ENCODE measurements around the gene CALB2. TPM values are rescaled to one million over a fixed set of nuclear protein-coding genes. Genes with fewer than 3 reads are reported as not detected.

The CALB2 gene
- total RNA-seq, 1 experiment from 2014 or later = not detected

GRCh38 chr16:71315269-71315668 lies 43.3 kb upstream of the CALB2 start:
- Histone ChIP-seq H3K27me3 (replicated peaks; ENCODE audit: insufficient read depth, low read depth, low read length, poor library complexity) (peaks cover 41% of the 10 kb centered on the region), H3K27ac (ENCODE audit: low read depth, low read length, poor library complexity, severe bottlenecking) (no peak overlapping the region), H3K4me1 (ENCODE audit: insufficient read depth, low read length, poor library complexity, severe bottlenecking) (no peaks in the 10 kb centered on the region), H3K4me3 (ENCODE audit: low read depth, low read length, poor library complexity, severe bottlenecking) (no peak overlapping the region), H3K36me3 (ENCODE audit: insufficient read depth, low read length, poor library complexity, severe bottlenecking) (no peaks in the 10 kb centered on the region), H3K9me3 (ENCODE audit: low read depth, low read length, poor library complexity, severe bottlenecking) (no peaks in the 10 kb centered on the region)
- intact Hi-C loops (cut with micrococcal nuclease; ENCODE audit: unreplicated experiment) = no loop called here
- no peak for DNase-seq (ENCODE audit: low spot score)
- POLR2A ChIA-PET (ENCODE audit: low non-redundant PET) = no interaction called here
- no TSS peak for BruUV-seq (replicated peaks)
- CTCF ChIA-PET = no interaction called here
- TF ChIP-seq CTCF (conservative IDR thresholded peaks at IDR 0.05; ENCODE audit: low read depth, low read length) (no peak), EZH2 (IDR thresholded peaks at IDR 0.05; ENCODE audit: borderline replicate concordance, low read depth, low read length, poor library complexity, severe bottlenecking) (no peak)

DNA sequence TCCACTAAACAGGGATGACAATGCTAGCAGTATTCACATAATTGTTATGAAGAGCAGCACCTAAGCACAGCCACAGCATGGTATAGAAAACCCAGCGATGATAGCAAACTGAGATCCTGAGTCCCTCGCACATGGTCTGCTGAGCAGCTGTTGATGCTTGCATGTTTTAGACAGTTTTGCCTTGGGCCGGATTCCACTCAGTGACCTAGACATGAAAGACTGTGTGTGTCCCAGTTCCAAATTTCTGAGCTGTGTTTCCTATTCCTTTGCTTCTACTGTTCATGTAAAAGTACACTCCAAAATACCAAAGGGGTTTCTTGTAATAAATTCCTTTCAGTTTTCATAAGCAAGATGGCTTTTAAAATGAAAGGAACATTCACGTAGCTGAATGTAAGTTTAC lies 38.5 kb upstream of the CALB2 start:
- TF ChIP-seq CTCF (conservative IDR thresholded peaks at IDR 0.05; ENCODE audit: low read depth, low read length) (no peak), EZH2 (IDR thresholded peaks at IDR 0.05; ENCODE audit: borderline replicate concordance, low read depth, low read length, poor library complexity, severe bottlenecking) (no peak)
- intact Hi-C loops (cut with micrococcal nuclease; ENCODE audit: unreplicated experiment) = loop anchor here (10.0 kb wide), 1 partner anchor 65 kb away; no protein-coding TSS in a partner anchor
- ChIA-PET CTCF (no interaction called here), POLR2A (ENCODE audit: low non-redundant PET) (no interaction called here)
- Histone ChIP-seq H3K4me1 (ENCODE audit: insufficient read depth, low read length, poor library complexity, severe bottlenecking) (no peaks in the 10 kb centered on the region), H3K27me3 (replicated peaks; ENCODE audit: insufficient read depth, low read depth, low read length, poor library complexity) (peaks cover 25% of the 10 kb centered on the region), H3K4me3 (ENCODE audit: low read depth, low read length, poor library complexity, severe bottlenecking) (no peak overlapping the region), H3K9me3 (ENCODE audit: low read depth, low read length, poor library complexity, severe bottlenecking) (no peaks in the 10 kb centered on the region), H3K36me3 (ENCODE audit: insufficient read depth, low read length, poor library complexity, severe bottlenecking) (no peaks in the 10 kb centered on the region), H3K27ac (ENCODE audit: low read depth, low read length, poor library complexity, severe bottlenecking) (no peak overlapping the region)
- no TSS peak for BruUV-seq (replicated peaks)
- DNase-seq (ENCODE audit: low spot score) = no peak

- H3K9me3 ChIP-seq (ENCODE audit: low read depth, low read length, poor library complexity, severe bottlenecking) = no peaks in the 10 kb centered on the region
- BruUV-seq (replicated peaks) = no TSS peak
- TF ChIP-seq EZH2 (IDR thresholded peaks at IDR 0.05; ENCODE audit: borderline replicate concordance, low read depth, low read length, poor library complexity, severe bottlenecking) = no peak
- TF ChIP-seq CTCF (conservative IDR thresholded peaks at IDR 0.05; ENCODE audit: low read depth, low read length) = no peak
- intact Hi-C loops (cut with micrococcal nuclease; ENCODE audit: unreplicated experiment) = loop anchor here (10.0 kb wide), 1 partner anchor 57 kb away; no protein-coding TSS in a partner anchor
- no peaks in the 10 kb centered on the region for H3K36me3 ChIP-seq (ENCODE audit: insufficient read depth, low read length, poor library complexity, severe bottlenecking)
- no peak overlapping the region for H3K27ac ChIP-seq (ENCODE audit: low read depth, low read length, poor library complexity, severe bottlenecking)
- POLR2A ChIA-PET (ENCODE audit: low non-redundant PET) = no interaction called here
- CTCF ChIA-PET = no interaction called here
- H3K4me3 ChIP-seq (ENCODE audit: low read depth, low read length, poor library complexity, severe bottlenecking) = no peak overlapping the region
- DNase-seq (ENCODE audit: low spot score) = no peak
- H3K4me1 ChIP-seq (ENCODE audit: insufficient read depth, low read length, poor library complexity, severe bottlenecking) = no peaks in the 10 kb centered on the region
- peaks cover 3% of the 10 kb centered on the region for H3K27me3 ChIP-seq (replicated peaks; ENCODE audit: insufficient read depth, low read depth, low read length, poor library complexity)
Observed at GRCh38 chr16:71327720-71328119, 30.8 kb upstream of the CALB2 start.

Data from A673 (cell line).